ENCODE data around the gene DYNLT4.
"Not testable (repeated sequence)": the region's sequence is repeated elsewhere in the genome, so short reads cannot be mapped to it uniquely, and the experiment has no call there.

Gene DYNLT4

DNA sequence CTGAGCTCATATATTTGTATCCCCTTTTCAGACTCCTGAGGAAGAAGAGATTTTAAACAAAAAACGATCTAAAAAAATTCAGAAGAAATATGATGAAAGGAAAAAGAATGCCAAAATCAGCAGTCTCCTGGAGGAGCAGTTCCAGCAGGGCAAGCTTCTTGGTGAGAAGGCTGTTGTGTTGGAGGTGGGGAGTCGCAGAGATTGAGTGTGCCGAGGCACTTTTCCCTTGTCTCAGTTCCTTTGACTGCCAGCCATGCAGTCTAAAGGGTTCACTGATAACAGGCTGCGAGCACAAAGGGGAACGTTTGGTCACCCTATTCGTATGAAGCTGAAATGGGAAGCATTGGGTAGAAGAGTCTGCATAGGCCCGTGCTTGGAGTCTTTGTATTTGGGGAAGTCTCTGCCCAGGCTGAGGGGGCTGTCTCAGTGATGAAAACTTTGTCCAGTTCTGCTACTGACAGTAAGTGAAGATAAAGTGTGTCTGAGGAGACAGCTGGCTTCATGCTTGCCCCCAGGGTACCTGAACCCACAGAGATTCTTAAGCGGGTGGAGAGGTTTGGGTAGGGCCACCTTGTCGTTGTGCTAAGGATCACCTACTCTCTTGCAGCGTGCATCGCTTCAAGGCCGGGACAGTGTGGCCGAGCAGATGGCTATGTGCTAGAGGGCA, 29.0 kb downstream of the DYNLT4 start:
- Histone ChIP-seq H3K4me3 (ENCODE audit: low read depth in 1 of 2, low read length in 1 of 2) (no peak overlapping the region), H3K4me1 (ENCODE audit: control insufficient read depth in 1 of 2, insufficient read depth in 1 of 2, low read depth in 1 of 2, low read length in 1 of 2) (peaks cover 19% of the 10 kb centered on the region in 2 experiments), H3K27ac (peak overlapping the region; percentile 10), H3K9me3 (no peaks in the 10 kb centered on the region), H3K27me3 (no peaks in the 10 kb centered on the region), H3K36me3 (peaks cover 40% of the 10 kb centered on the region)
- TF ChIP-seq CTCF (IDR thresholded peaks at IDR 0.05): no peak

GRCh38 chr1:44777547-44777946, 29.6 kb downstream of the DYNLT4 start:
- TF ChIP-seq CTCF (IDR thresholded peaks at IDR 0.05): no peak
- H3K4me3 ChIP-seq (ENCODE audit: low read depth in 1 of 2, low read length in 1 of 2): no peak overlapping the region
- H3K27ac ChIP-seq: peak overlapping the region; percentile 10
- H3K27me3 ChIP-seq: no peaks in the 10 kb centered on the region
- no peaks in the 10 kb centered on the region for H3K9me3 ChIP-seq
- peaks cover 40% of the 10 kb centered on the region for H3K36me3 ChIP-seq
- H3K4me1 ChIP-seq (ENCODE audit: control insufficient read depth in 1 of 2, insufficient read depth in 1 of 2, low read depth in 1 of 2, low read length in 1 of 2): peaks cover 19% of the 10 kb centered on the region in 2 experiments

DNA sequence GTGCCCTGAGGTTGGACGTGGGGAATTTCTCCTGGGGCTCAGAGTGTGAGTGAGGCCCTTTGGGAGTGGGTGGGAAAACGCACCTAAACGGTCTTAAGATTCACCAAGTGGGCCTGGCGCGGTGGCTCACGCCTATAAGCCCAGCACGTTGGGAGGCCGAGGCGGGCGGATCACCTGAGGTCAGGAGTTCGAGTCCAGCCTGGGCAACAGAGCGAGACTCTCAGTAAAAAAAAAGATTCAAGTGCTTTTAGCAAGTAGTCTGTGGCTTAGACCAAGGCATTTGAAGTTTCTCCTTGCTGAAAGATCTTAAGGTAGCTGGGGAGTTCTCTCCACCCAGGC, 30.5 kb downstream of the DYNLT4 start:
- Histone ChIP-seq H3K4me1 (ENCODE audit: control insufficient read depth in 1 of 2, insufficient read depth in 1 of 2, low read depth in 1 of 2, low read length in 1 of 2) (peaks cover 19% of the 10 kb centered on the region in 2 experiments), H3K36me3 (peaks cover 40% of the 10 kb centered on the region), H3K27ac (peak overlapping the region; percentile 91), H3K4me3 (ENCODE audit: low read depth in 1 of 2, low read length in 1 of 2) (no peak overlapping the region), H3K27me3 (no peaks in the 10 kb centered on the region), H3K9me3 (no peaks in the 10 kb centered on the region)
- TF ChIP-seq CTCF (IDR thresholded peaks at IDR 0.05): no peak

DNA sequence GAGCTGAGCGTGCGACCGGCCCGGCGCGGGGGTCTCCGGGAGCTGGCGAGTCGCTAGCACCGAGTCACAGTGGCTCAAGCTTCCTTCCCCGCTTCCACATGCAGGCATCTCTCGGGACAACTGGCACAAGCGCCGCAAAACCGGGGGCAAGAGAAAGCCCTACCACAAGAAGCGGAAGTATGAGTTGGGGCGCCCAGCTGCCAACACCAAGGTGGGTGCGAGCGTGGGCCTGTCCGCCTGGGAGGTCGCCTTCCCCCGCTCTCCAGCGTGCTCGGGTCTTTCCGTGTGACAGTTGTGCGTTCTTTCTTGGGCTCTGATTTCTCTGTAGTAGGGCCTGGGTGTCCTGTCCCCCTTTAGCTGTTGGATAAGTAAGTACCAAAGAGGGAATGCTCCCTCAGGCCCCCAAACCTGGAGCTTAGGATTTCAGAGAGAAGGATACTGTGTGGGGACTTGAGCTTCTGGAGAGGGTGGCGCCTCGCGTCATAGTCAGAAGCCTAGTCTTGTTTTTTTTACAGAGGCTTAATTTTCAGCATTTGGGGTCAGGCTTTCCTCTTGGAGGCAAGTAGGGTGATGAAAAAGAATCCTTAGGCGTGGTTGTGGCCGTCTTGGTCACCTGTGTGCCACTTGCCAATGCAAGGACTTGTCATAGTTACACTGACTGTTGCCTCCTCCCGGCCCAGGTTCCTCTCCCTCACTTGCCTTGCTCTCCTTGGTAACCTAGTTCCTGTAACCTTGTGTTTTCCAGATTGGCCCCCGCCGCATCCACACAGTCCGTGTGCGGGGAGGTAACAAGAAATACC, 31.0 kb downstream of the DYNLT4 start:
- Histone ChIP-seq H3K36me3 (peaks cover 36% of the 10 kb centered on the region), H3K4me3 (ENCODE audit: low read depth in 1 of 2, low read length in 1 of 2) (peak overlapping the region; percentile 87 to 100), H3K27ac (peak overlapping the region; percentile 91), H3K27me3 (no peaks in the 10 kb centered on the region), H3K4me1 (ENCODE audit: control insufficient read depth in 1 of 2, insufficient read depth in 1 of 2, low read depth in 1 of 2, low read length in 1 of 2) (peaks cover 19% of the 10 kb centered on the region in 2 experiments), H3K9me3 (no peaks in the 10 kb centered on the region)
- TF ChIP-seq CTCF (IDR thresholded peaks at IDR 0.05): no peak

DNA sequence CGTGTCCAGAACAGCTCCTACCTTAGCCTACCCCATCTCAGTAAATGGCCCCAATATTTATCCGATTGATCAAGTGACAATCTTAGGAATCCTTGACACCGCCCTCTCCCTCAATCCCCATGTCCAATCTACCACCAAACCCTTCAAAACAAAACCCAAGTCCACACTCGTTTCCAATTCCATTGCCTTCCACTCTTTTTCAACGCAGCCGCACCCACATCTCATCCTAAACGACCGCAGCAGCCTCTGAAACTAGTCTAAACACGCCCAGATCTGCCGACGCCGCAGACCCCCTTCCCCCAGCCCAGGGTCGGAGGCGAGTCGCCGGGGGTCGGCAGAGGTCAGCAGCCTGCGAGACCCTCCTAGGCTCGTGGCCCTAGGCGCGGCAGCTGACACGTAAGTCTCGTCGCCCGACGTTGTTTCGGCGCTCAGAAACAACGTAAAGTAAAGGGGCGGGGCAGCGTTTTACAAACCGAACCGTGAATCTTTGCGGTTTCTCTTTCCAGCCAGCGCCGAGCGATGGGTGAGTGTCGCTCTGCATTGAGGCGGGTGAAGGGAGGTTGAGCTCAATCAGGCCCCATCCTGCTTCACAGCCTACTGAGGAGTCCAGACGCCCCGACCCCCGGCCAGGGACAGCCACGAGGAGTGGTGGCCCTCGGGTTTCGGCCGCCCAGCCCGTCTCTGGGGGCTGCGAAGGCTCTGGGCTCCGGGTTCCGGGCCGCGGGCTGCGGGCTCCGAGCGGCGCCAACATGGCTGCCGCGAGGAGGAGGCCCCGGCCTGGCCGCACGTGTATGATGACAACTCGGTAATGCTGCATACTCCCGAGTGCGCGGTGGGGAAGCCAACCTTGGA, 31.8 kb downstream of the DYNLT4 start, which contains the start of gene RPS8:
Gene RPS8 (plus strand): TSS at position 463 of the 852 bp plus-strand sequence. CDS start 57 bp downstream, at position 520.
- H3K9me3 ChIP-seq: no peaks in the 10 kb centered on the region
- H3K27me3 ChIP-seq: no peaks in the 10 kb centered on the region
- H3K4me1 ChIP-seq (ENCODE audit: control insufficient read depth in 1 of 2, insufficient read depth in 1 of 2, low read depth in 1 of 2, low read length in 1 of 2): peaks cover 19% of the 10 kb centered on the region in 2 experiments
- peak; percentile 20 for TF ChIP-seq CTCF (IDR thresholded peaks at IDR 0.05)
- H3K4me3 ChIP-seq (ENCODE audit: low read depth in 1 of 2, low read length in 1 of 2): peak within 1 kb of the TSS; percentile 87 to 100
- H3K27ac ChIP-seq: peak within 1 kb of the TSS; percentile 91
- H3K36me3 ChIP-seq: peaks cover 29% of the 10 kb centered on the region

GRCh38 chr1:44766421-44766820, 40.7 kb downstream of the DYNLT4 start:
- not testable (repeated sequence) for H3K27ac ChIP-seq; H3K4me1 ChIP-seq (ENCODE audit: control insufficient read depth in 1 of 2, insufficient read depth in 1 of 2, low read depth in 1 of 2, low read length in 1 of 2); H3K4me3 ChIP-seq (ENCODE audit: low read depth in 1 of 2, low read length in 1 of 2); H3K27me3 ChIP-seq; H3K9me3 ChIP-seq
- H3K36me3 ChIP-seq: peaks cover 66% of the 10 kb centered on the region
